T-cell (primary cell): Measurements from ENCODE around the gene VSIG2. TPM values are rescaled to one million over a fixed set of nuclear protein-coding genes. Genes with fewer than 3 reads are reported as not detected.

Source experiments
- ATAC-seq, 4 experiments: fragments of 200-7000 bp in 3 of 4; fragments of 150-1000 bp in 1 of 4; cut with Tn5 transposase; replicated peaks in 1 of 4; 1 replicate in 3 of 4; 2 replicates in 1 of 4; pipeline ENCODE4 v1.10.0; 2021; ENCODE audit warnings: moderate library complexity in 3 of 4, mild to moderate bottlenecking in 2 of 4, moderate number of reproducible peaks in 1 of 4
- CTCF ChIA-PET, 2 donors: fragments of 300-600 bp; sonication (Branson Sonifier 250); formaldehyde crosslinking; loops; one replicate each; lab custom pipeline; 2022; ENCODE audit warnings: antibody characterized with exemption in 2 of 2; lab: Charles Lee
- POLR2A ChIA-PET, 2 donors: fragments of 300-600 bp; sonication (Branson Sonifier 250); formaldehyde crosslinking; loops; one replicate each; lab custom pipeline; 2022; ENCODE audit warnings: antibody characterized with exemption in 2 of 2; lab: Charles Lee
- DNase-seq, 35 experiments: peaks; one replicate each; pipeline versions ENCODE4 v3.0.0 to v3.0.0-alpha.2; 2013 to 2023
- H3K27ac ChIP-seq: one replicate; pipeline ENCODE4 v1.5.1; 2013; ENCODE audit warnings: low read length
- H3K27me3 ChIP-seq, 2 experiments: replicated peaks in 1 of 2; 1 replicate in 1 of 2; 2 replicates in 1 of 2; pipeline versions ENCODE4 v1.6.1 to v1.7.0; 2013; ENCODE audit warnings: low read length in 1 of 2, mixed read lengths in 1 of 2; ENCODE audit not compliant: control insufficient read depth in 2 of 2, insufficient read depth in 2 of 2; ENCODE audit errors: extremely low read depth in 1 of 2
- H3K36me3 ChIP-seq, 2 donors: 1 replicate in 1 of 2; 2 replicates in 1 of 2; pipeline versions ENCODE4 v1.6.1 to v1.7.0; 2013; ENCODE audit warnings: low read length in 1 of 2; ENCODE audit not compliant: control insufficient read depth in 2 of 2, insufficient read depth in 1 of 2; ENCODE audit errors: extremely low read depth in 1 of 2
- H3K4me1 ChIP-seq, 2 experiments: 1 replicate in 1 of 2; 2 replicates in 1 of 2; pipeline versions ENCODE4 v1.6.1 to v1.7.0; 2013; ENCODE audit warnings: low read length in 2 of 2, mixed read lengths in 1 of 2; ENCODE audit not compliant: insufficient read depth in 2 of 2, control insufficient read depth in 1 of 2; ENCODE audit errors: extremely low read depth in 1 of 2
- H3K4me3 ChIP-seq, 2 donors: 1 replicate in 1 of 2; 2 replicates in 1 of 2; pipeline versions ENCODE4 v1.5.1 to v1.7.0; 2013; ENCODE audit warnings: mild to moderate bottlenecking in 2 of 2, low read length in 1 of 2, moderate library complexity in 1 of 2; ENCODE audit not compliant: control insufficient read depth in 1 of 2; ENCODE audit errors: extremely low read depth in 1 of 2
- H3K9me3 ChIP-seq: 2 replicates; pipeline ENCODE4 v1.7.0; 2013
- H3K27ac Mint-ChIP-seq, 2 donors: one replicate each; pipeline ENCODE4 v1.8.0; 2020 to 2021; ENCODE audit warnings: mild to moderate bottlenecking in 2 of 2, mixed read lengths in 2 of 2
- H3K27me3 Mint-ChIP-seq, 2 donors: one replicate each; pipeline ENCODE4 v1.8.0; 2021 to 2022; ENCODE audit warnings: mixed read lengths in 2 of 2
- H3K36me3 Mint-ChIP-seq: one replicate; pipeline ENCODE4 v1.8.0; 2021; ENCODE audit warnings: mixed read lengths
- H3K4me1 Mint-ChIP-seq, 3 donors: one replicate each; pipeline ENCODE4 v1.8.0; 2020 to 2022; ENCODE audit warnings: mixed read lengths in 3 of 3, mild to moderate bottlenecking in 1 of 3
- H3K4me3 Mint-ChIP-seq, 3 donors: one replicate each; pipeline ENCODE4 v1.8.0; 2020 to 2022; ENCODE audit warnings: mild to moderate bottlenecking in 3 of 3, mixed read lengths in 3 of 3, moderate library complexity in 3 of 3
- H3K9me3 Mint-ChIP-seq, 3 donors: one replicate each; pipeline ENCODE4 v1.8.0; 2020 to 2022; ENCODE audit warnings: mixed read lengths in 3 of 3
- WGBS: methylation state at CpG from one replicate; pipeline ENCODE4 v1.1.5; 2013; ENCODE audit warnings: missing lambda C conversion rate; ENCODE audit not compliant: insufficient coverage; 5-methylcytosine and 5-hydroxymethylcytosine counted together
- total RNA-seq, 35 experiments: library from RNA in 6 of 35; stranded (reverse) in 6 of 35; fragments of 120-200 nt in 1 of 35; gene quantifications; one replicate each; pipeline versions ENCODE4 v1.2.1 to v1.2.4 and lab custom pipeline; 2013 to 2026

Gene VSIG2
- total RNA-seq, 5 donors from 2014 or later (not counting 1 experiment from before 2014, with no cell fraction given): 0.66 to 1.6 (median 0.98) TPM

DNA sequence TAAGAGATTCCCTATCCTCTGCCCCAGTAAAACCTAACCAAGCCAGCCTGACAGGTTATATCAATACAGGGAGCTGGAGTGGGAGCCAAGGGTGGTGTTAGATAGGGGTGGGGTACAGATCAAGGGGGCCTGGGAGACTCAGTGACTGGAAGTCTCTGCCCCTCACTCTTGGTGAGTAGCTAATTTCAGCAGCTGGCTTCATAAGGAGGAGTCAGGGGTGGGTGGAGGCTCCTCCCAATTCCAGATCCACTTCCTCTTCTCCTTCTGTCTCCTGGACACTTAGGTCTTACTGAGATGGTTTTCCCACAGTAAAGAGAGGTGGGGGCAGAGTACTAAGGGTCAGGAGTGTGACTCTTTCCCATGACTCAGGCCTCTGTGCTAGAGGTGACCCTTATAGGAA is 1.1 kb upstream of the VSIG2 start:
- Mint-ChIP-seq H3K27me3 (peaks cover 17 to 33% of the 10 kb centered on the region in 2 donors), H3K27ac (no peak overlapping the region)

DNA sequence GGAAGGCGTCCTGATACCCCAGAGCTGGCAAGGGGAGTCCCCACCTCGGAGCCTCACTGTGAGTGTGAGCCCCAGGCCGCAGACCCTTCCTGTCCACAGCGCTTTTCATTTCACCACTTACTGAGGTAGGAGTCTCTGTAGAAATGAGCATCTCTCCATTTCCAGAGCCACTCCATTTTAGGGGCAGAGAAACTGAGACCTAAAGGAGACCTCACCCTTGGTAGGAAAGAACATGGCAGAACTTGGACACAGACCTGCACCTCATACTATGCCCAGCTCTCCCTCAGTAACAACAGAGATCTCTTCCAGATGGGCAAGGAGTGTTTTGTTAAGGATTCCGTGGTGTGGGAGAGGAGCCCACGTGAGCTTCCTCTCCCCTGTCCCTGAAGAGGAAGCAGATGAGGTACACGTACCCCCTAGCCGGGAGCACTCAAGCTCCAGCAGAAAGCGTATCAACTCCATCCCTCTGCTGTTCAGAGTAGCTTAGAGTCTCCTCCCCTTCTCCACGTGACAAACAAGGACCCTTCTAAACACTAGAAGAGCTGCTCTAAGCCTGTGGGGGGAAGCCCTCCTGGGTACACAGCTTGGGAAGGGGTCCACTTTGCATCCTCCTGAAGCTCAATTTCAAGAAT is 532 bp upstream of the VSIG2 start:
- CTCF ChIA-PET: interaction anchor here (0.5 to 1.1 kb wide), 8 partner anchors 9 to 631 kb away, joined by 3 to 5 read pairs (median 3); partner anchors contain the start of gene NRGN (in 1 of the 2)
- H3K36me3 Mint-ChIP-seq: no peaks in the 10 kb centered on the region
- H3K4me1 Mint-ChIP-seq: peaks cover under 1 to 30% (median 3%) of the 10 kb centered on the region in 3 donors
- POLR2A ChIA-PET: no interaction called here
- no peak overlapping the region for H3K27ac ChIP-seq
- peak overlapping the region; percentile 17 to 61 (median 55) for H3K4me3 Mint-ChIP-seq
- no peaks in the 10 kb centered on the region for H3K9me3 ChIP-seq
- H3K36me3 ChIP-seq: no peaks in the 10 kb centered on the region
- H3K27me3 ChIP-seq: peaks cover 0 to 46% of the 10 kb centered on the region in 2 experiments
- H3K27me3 Mint-ChIP-seq: peaks cover 15 to 27% of the 10 kb centered on the region in 2 donors
- no peaks in the 10 kb centered on the region for H3K9me3 Mint-ChIP-seq
- H3K4me1 ChIP-seq: peaks cover 0 to 10% of the 10 kb centered on the region in 2 experiments
- ATAC-seq (no peak), DNase-seq (no peak)
- WGBS: 41% methylated on average over 5 of the region's 10 CpGs
- peak overlapping the region in 1 of 2 donors; percentile 34 for H3K4me3 ChIP-seq
- peak overlapping the region; percentile 55 to 74 for H3K27ac Mint-ChIP-seq

More for the DNA sequence above, 1.1 kb upstream of the VSIG2 start:
- no peak overlapping the region for H3K4me3 ChIP-seq
- ATAC-seq: no peak
- Mint-ChIP-seq H3K9me3 (no peaks in the 10 kb centered on the region), H3K4me3 (no peak overlapping the region), H3K36me3 (no peaks in the 10 kb centered on the region), H3K4me1 (peaks cover 3 to 35% (median 4%) of the 10 kb centered on the region in 3 donors)
- POLR2A ChIA-PET: no interaction called here
- DNase-seq: no peak
- peaks cover 0 to 13% of the 10 kb centered on the region in 2 experiments for H3K4me1 ChIP-seq
- H3K36me3 ChIP-seq: no peaks in the 10 kb centered on the region
- CTCF ChIA-PET: interaction anchor here (0.5 to 1.1 kb wide), 4 partner anchors 9 to 1516 kb away, joined by 3 to 5 read pairs (median 4); no protein-coding TSS in a partner anchor
- no peaks in the 10 kb centered on the region for H3K9me3 ChIP-seq
- no peak overlapping the region for H3K27ac ChIP-seq
- peaks cover 0 to 52% of the 10 kb centered on the region in 2 experiments for H3K27me3 ChIP-seq

GRCh38 chr11:124751391-124751740 is 689 bp downstream of the VSIG2 start:
- POLR2A ChIA-PET: no interaction called here
- WGBS: 87% methylated on average over 8 of the region's 11 CpGs
- H3K4me1 ChIP-seq: peaks cover 0 to 16% of the 10 kb centered on the region in 2 experiments
- H3K9me3 Mint-ChIP-seq: no peaks in the 10 kb centered on the region
- peaks cover 9 to 30% (median 11%) of the 10 kb centered on the region in 3 donors for H3K4me1 Mint-ChIP-seq
- no peaks in the 10 kb centered on the region for H3K9me3 ChIP-seq
- H3K27me3 Mint-ChIP-seq: peaks cover 4 to 14% of the 10 kb centered on the region in 2 donors
- CTCF ChIA-PET: interaction anchor here in 1 of 2 donors (0.5 to 1.0 kb wide), 2 partner anchors 12 to 144 kb away, joined by 3 to 4 read pairs; no protein-coding TSS in a partner anchor
- H3K4me3 Mint-ChIP-seq: peak overlapping the region in 1 of 3 donors; percentile 13
- H3K27ac Mint-ChIP-seq: no peak overlapping the region
- no peaks in the 10 kb centered on the region for H3K36me3 ChIP-seq
- ATAC-seq (no peak), DNase-seq (no peak)
- H3K27ac ChIP-seq: no peak overlapping the region
- H3K4me3 ChIP-seq: peak overlapping the region in 1 of 2 donors; percentile 34
- peaks cover 0 to 35% of the 10 kb centered on the region in 2 experiments for H3K27me3 ChIP-seq
- no peaks in the 10 kb centered on the region for H3K36me3 Mint-ChIP-seq

DNA sequence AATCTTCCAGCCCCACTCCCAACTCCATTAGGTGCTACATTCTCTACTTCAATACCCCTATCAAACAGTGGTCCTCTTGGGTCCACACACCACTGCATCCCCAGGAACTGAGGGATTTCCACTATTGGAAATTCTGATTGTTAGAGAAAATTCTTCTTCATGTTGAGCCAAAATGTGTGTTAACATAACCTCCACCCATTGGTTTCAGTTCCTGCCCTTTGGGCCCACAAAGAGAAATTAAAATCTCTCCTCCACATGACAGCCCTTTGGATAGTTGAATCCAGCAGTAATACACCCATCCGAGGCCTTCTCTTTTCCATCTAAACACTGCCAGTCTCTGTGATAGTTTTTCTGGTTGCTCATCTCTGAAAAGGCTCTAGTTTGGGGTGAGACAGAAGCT is 2.1 kb downstream of the VSIG2 start:
- Histone ChIP-seq H3K4me3 (no peak overlapping the region), H3K27ac (no peak overlapping the region), H3K4me1 (peaks cover 2 to 27% of the 10 kb centered on the region in 2 experiments), H3K27me3 (peaks cover 0 to 29% of the 10 kb centered on the region in 2 experiments), H3K36me3 (no peaks in the 10 kb centered on the region), H3K9me3 (no peaks in the 10 kb centered on the region)
- no peak overlapping the region for H3K4me3 Mint-ChIP-seq
- POLR2A ChIA-PET: no interaction called here
- peaks cover 0 to 8% of the 10 kb centered on the region in 2 donors for H3K27me3 Mint-ChIP-seq
- no peaks in the 10 kb centered on the region for H3K36me3 Mint-ChIP-seq
- no peaks in the 10 kb centered on the region for H3K9me3 Mint-ChIP-seq
- H3K27ac Mint-ChIP-seq: peak overlapping the region; percentile 28 to 43
- no CpG with 5 or more reads among the region's 1 CpG for WGBS
- no peak for ATAC-seq
- peaks cover 13 to 31% (median 14%) of the 10 kb centered on the region in 3 donors for H3K4me1 Mint-ChIP-seq
- CTCF ChIA-PET: no interaction called here
- no peak for DNase-seq

GRCh38 chr11:124748481-124749343 is 3.3 kb downstream of the VSIG2 start:
- no peaks in the 10 kb centered on the region for H3K9me3 Mint-ChIP-seq
- H3K27ac ChIP-seq: no peak overlapping the region
- H3K4me3 ChIP-seq: no peak overlapping the region
- H3K9me3 ChIP-seq: no peaks in the 10 kb centered on the region
- H3K27ac Mint-ChIP-seq: peak overlapping the region in 1 of 2 donors; percentile 69
- H3K36me3 ChIP-seq: no peaks in the 10 kb centered on the region
- POLR2A ChIA-PET: interaction anchor here in 1 of 2 donors (0.7 kb wide), 2 partner anchors 78 to 1002 kb away, joined by 3 read pairs; no protein-coding TSS in a partner anchor
- peaks cover 2 to 27% of the 10 kb centered on the region in 2 experiments for H3K4me1 ChIP-seq
- CTCF ChIA-PET: interaction anchor here (0.5 to 1.2 kb wide), 4 partner anchors 10 to 105 kb away, joined by 3 to 9 read pairs (median 4); no protein-coding TSS in a partner anchor
- H3K36me3 Mint-ChIP-seq: no peaks in the 10 kb centered on the region
- no peak for DNase-seq
- peak overlapping the region in 1 of 3 donors; percentile 26 for H3K4me3 Mint-ChIP-seq
- no peak for ATAC-seq
- peaks cover 13 to 31% (median 16%) of the 10 kb centered on the region in 3 donors for H3K4me1 Mint-ChIP-seq
- WGBS: 92% methylated on average over 5 of the region's 12 CpGs
- H3K27me3 ChIP-seq: peaks cover 0 to 18% of the 10 kb centered on the region in 2 experiments
- peaks cover 0 to 8% of the 10 kb centered on the region in 2 donors for H3K27me3 Mint-ChIP-seq

GRCh38 chr11:124748100-124748418 is 4.0 kb downstream of the VSIG2 start:
- Histone ChIP-seq H3K27me3 (peaks cover 0 to 15% of the 10 kb centered on the region in 2 experiments), H3K4me3 (no peak overlapping the region), H3K4me1 (peaks cover 2 to 25% of the 10 kb centered on the region in 2 experiments), H3K9me3 (no peaks in the 10 kb centered on the region), H3K27ac (no peak overlapping the region), H3K36me3 (no peaks in the 10 kb centered on the region)
- H3K4me1 Mint-ChIP-seq: peaks cover 13 to 31% (median 16%) of the 10 kb centered on the region in 3 donors
- ChIA-PET POLR2A (interaction anchor here in 1 of 2 donors (0.7 kb wide), 2 partner anchors 77 to 1002 kb away, joined by 3 read pairs; no protein-coding TSS in a partner anchor), CTCF (interaction anchor here (0.5 to 3.0 kb wide), 5 partner anchors 10 to 104 kb away, joined by 3 to 23 read pairs (median 6); no protein-coding TSS in a partner anchor)
- no peak for DNase-seq
- WGBS: 100% methylated on average over 4 of the region's 7 CpGs
- peak overlapping the region in 1 of 3 donors; percentile 26 for H3K4me3 Mint-ChIP-seq
- no peaks in the 10 kb centered on the region for H3K9me3 Mint-ChIP-seq
- ATAC-seq: no peak
- peaks cover 0 to 4% of the 10 kb centered on the region in 2 donors for H3K27me3 Mint-ChIP-seq
- no peaks in the 10 kb centered on the region for H3K36me3 Mint-ChIP-seq
- peak overlapping the region in 1 of 2 donors; percentile 69 for H3K27ac Mint-ChIP-seq
